ENCODE measurements around the gene NBPF6.
"Not testable (repeated sequence)": the region's sequence is repeated elsewhere in the genome, so short reads cannot be mapped to it uniquely, and the experiment has no call there.

NBPF6 gene

GRCh38 chr1:108450043-108450442 is at the start of gene NBPF6:
NBPF6 (plus strand) TSS chr1:108450343; CDS start chr1:108450602, 259 bp downstream.
- not testable (repeated sequence) for DNase-seq (ENCODE audit: low read depth, low spot score)

- DNase-seq (ENCODE audit: low read depth, low spot score) = not testable (repeated sequence)
Observed at GRCh38 chr1:108411098-108411833, 38.9 kb upstream of the NBPF6 start.

GRCh38 chr1:108420129-108420528 is 30.0 kb upstream of the NBPF6 start:
- not testable (repeated sequence) for DNase-seq (ENCODE audit: low read depth, low spot score)

- DNase-seq (ENCODE audit: low read depth, low spot score) = not testable (repeated sequence)
Observed at GRCh38 chr1:108421061-108421916, 28.9 kb upstream of the NBPF6 start.

GRCh38 chr1:108426877-108427276 is 23.3 kb upstream of the NBPF6 start:
- not testable (repeated sequence) for DNase-seq (ENCODE audit: low read depth, low spot score)

GRCh38 chr1:108432002-108432401 is 18.1 kb upstream of the NBPF6 start:
- DNase-seq (ENCODE audit: low read depth, low spot score) = not testable (repeated sequence)

GRCh38 chr1:108433404-108433803 is 16.7 kb upstream of the NBPF6 start:
- DNase-seq (ENCODE audit: low read depth, low spot score) = not testable (repeated sequence)

GRCh38 chr1:108438536-108438935 is 11.6 kb upstream of the NBPF6 start:
- not testable (repeated sequence) for DNase-seq (ENCODE audit: low read depth, low spot score)

GRCh38 chr1:108454521-108454920 is 4.4 kb downstream of the NBPF6 start:
- DNase-seq (ENCODE audit: low read depth, low spot score) = not testable (repeated sequence)

- DNase-seq (ENCODE audit: low read depth, low spot score) = not testable (repeated sequence)
Observed at GRCh38 chr1:108458661-108459060, 8.5 kb downstream of the NBPF6 start.

GRCh38 chr1:108461758-108462157 is 11.6 kb downstream of the NBPF6 start:
- DNase-seq (ENCODE audit: low read depth, low spot score) = not testable (repeated sequence)

- not testable (repeated sequence) for DNase-seq (ENCODE audit: low read depth, low spot score)
Observed at GRCh38 chr1:108463962-108464361, 13.8 kb downstream of the NBPF6 start.

- not testable (repeated sequence) for DNase-seq (ENCODE audit: low read depth, low spot score)
Observed at GRCh38 chr1:108466166-108466565, 16.0 kb downstream of the NBPF6 start.

- not testable (repeated sequence) for DNase-seq (ENCODE audit: low read depth, low spot score)
Observed at GRCh38 chr1:108467155-108467554, 17.0 kb downstream of the NBPF6 start.

GRCh38 chr1:108470750-108471149 is 20.6 kb downstream of the NBPF6 start:
- DNase-seq (ENCODE audit: low read depth, low spot score) = not testable (repeated sequence)

- DNase-seq (ENCODE audit: low read depth, low spot score) = not testable (repeated sequence)
Observed at GRCh38 chr1:108474516-108474915, 24.4 kb downstream of the NBPF6 start.

GRCh38 chr1:108478429-108479015 is 28.4 kb downstream of the NBPF6 start:
- DNase-seq (ENCODE audit: low read depth, low spot score) = no peak

GRCh38 chr1:108482708-108483107 is 32.6 kb downstream of the NBPF6 start:
- DNase-seq (ENCODE audit: low read depth, low spot score) = no peak

GRCh38 chr1:108485990-108486389 is 35.8 kb downstream of the NBPF6 start:
- not testable (repeated sequence) for DNase-seq (ENCODE audit: low read depth, low spot score)

- DNase-seq (ENCODE audit: low read depth, low spot score) = not testable (repeated sequence)
Observed at GRCh38 chr1:108486707-108487106, 36.6 kb downstream of the NBPF6 start.

GRCh38 chr1:108495008-108495407 is 44.9 kb downstream of the NBPF6 start:
- DNase-seq (ENCODE audit: low read depth, low spot score) = not testable (repeated sequence)

GRCh38 chr1:108496856-108497255 is 46.7 kb downstream of the NBPF6 start:
- not testable (repeated sequence) for DNase-seq (ENCODE audit: low read depth, low spot score)

Data from astrocyte of the hippocampus (primary cell).